ENCODE data around the gene ZBTB7C.

The ZBTB7C gene

DNA sequence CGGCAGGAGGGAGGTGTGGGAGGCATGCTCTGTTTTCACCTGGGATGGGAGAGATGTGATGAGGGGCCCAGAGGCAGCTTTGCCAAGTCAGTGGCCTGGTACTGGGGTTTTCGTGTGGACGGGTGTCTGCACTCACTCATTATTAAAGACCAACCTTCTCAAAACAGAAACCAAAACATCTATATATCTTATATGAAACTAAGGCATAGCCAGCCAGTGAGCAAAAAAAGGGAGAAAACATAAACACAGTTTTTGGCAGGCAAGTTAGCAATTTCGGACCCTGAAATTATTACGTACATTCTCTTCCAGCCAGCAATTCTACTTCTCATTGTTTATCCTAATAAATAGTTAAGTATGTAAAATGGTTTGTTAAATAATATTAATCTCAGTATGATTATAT lies 297.6 kb downstream of the ZBTB7C start:
- no peak overlapping the region for H3K4me3 ChIP-seq (ENCODE audit: low read depth, low read length)
- TF ChIP-seq, protein P1, sequence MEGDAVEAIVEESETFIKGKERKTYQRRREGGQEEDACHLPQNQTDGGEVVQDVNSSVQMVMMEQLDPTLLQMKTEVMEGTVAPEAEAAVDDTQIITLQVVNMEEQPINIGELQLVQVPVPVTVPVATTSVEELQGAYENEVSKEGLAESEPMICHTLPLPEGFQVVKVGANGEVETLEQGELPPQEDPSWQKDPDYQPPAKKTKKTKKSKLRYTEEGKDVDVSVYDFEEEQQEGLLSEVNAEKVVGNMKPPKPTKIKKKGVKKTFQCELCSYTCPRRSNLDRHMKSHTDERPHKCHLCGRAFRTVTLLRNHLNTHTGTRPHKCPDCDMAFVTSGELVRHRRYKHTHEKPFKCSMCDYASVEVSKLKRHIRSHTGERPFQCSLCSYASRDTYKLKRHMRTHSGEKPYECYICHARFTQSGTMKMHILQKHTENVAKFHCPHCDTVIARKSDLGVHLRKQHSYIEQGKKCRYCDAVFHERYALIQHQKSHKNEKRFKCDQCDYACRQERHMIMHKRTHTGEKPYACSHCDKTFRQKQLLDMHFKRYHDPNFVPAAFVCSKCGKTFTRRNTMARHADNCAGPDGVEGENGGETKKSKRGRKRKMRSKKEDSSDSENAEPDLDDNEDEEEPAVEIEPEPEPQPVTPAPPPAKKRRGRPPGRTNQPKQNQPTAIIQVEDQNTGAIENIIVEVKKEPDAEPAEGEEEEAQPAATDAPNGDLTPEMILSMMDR (IDR thresholded peaks at IDR 0.05; ENCODE audit: low read depth, low read length, missing control alignments) = no peak
- in situ Hi-C loops (cut with HindIII; ENCODE audit: low sequenced_read_pairs) = no loop called here
- no peak for DNase-seq (ENCODE audit: low read depth)

DNA sequence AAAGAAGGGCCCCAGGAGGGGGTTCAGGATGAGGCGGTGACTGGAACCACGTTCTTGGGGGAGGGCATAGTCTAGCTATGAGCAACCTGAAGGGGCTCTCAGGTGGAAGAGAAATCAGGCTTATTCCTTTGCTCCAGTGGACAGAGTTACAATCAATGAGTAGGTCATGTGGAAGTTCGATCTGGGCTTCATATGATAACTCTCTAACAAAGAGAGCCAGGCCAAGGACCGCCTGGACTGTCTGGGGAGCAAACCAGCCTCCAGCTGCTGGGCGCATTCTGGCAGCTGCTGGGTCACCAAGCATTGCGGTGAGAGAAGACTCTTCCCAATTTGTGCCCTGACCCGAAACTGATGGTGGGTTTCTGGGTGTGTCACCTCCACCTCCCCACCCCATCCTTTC lies 298.4 kb downstream of the ZBTB7C start:
- TF ChIP-seq, protein P1 (IDR thresholded peaks at IDR 0.05; ENCODE audit: low read depth, low read length, missing control alignments) = no peak
- no peak for DNase-seq (ENCODE audit: low read depth)
- H3K4me3 ChIP-seq (ENCODE audit: low read depth, low read length) = no peak overlapping the region
- in situ Hi-C loops (cut with HindIII; ENCODE audit: low sequenced_read_pairs) = no loop called here

DNA sequence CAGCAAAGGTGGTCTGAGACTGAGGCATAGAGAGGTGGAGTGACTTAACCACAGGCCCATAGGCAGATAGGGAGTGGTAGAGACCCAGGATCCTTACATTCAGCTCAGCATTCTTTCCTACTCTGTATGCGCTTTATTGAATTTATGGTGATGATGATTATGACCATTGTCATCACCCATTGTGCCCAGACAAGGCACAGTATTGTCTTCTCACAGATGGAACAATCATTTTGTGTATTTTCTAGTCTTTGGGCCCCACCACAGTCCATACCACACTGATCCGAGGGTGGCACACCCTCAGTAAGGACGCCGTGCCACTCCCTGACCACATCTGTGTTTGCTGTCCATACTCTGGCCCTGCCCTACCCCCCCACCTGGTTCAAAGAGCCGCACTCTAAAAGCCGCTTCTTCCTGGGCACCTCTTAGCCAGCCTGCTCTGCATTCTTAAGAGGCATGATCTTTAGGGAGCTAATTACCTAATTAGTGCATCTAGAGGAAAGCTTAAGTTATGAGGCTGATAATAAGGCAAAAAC lies 299.2 kb downstream of the ZBTB7C start:
- in situ Hi-C loops (cut with HindIII; ENCODE audit: low sequenced_read_pairs) = no loop called here
- TF ChIP-seq, protein P1 (IDR thresholded peaks at IDR 0.05; ENCODE audit: low read depth, low read length, missing control alignments) = no peak
- DNase-seq (ENCODE audit: low read depth) = no peak
- no peak overlapping the region for H3K4me3 ChIP-seq (ENCODE audit: low read depth, low read length)

DNA sequence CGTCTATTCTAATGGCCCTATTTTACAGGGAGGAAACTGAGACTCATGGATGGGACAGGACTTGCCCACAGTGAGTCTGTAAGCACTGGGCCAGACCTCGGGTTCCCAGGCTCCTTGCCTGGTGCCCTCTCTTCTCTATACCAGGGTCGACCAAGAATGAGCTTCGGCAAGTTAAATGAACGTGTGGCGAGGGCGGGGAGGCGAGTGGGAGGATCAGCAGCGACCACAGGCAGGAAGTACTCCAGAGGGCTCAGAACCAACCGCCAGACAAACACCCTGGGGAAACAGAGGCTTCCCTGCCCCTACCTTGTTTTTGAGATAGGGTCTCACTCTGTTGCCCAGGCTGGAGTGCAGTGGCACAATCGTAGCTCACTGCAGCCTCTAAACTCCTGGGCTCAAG lies 301.0 kb downstream of the ZBTB7C start:
- in situ Hi-C loops (cut with HindIII; ENCODE audit: low sequenced_read_pairs) = no loop called here
- no peak overlapping the region for H3K4me3 ChIP-seq (ENCODE audit: low read depth, low read length)
- TF ChIP-seq, protein P1 (IDR thresholded peaks at IDR 0.05; ENCODE audit: low read depth, low read length, missing control alignments) = no peak
- no peak for DNase-seq (ENCODE audit: low read depth)

GRCh38 chr18:48106976-48107781 lies 302.0 kb downstream of the ZBTB7C start:
- no peak overlapping the region for H3K4me3 ChIP-seq (ENCODE audit: low read depth, low read length)
- in situ Hi-C loops (cut with HindIII; ENCODE audit: low sequenced_read_pairs) = no loop called here
- TF ChIP-seq, protein P1 (IDR thresholded peaks at IDR 0.05; ENCODE audit: low read depth, low read length, missing control alignments) = no peak
- no peak for DNase-seq (ENCODE audit: low read depth)

DNA sequence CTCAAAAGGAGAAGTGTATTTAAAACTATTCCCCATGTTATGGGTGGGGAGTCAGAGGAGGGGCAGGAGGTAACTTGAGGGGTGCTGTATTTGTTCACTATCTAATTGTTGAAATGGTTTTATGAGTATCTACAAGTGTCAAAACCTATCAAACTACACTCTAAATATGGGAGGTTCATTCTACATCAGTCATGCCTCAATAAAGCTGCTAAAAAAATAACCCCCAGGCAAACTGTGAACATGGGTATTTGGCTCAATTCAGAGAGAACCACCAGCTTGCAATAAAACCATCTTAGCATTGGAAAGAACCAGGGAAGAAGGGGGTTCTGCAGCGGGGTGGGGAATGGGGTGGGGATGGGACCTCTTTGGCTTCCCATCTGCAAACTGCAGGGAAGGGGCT lies 302.7 kb downstream of the ZBTB7C start:
- no peak for DNase-seq (ENCODE audit: low read depth)
- no peak overlapping the region for H3K4me3 ChIP-seq (ENCODE audit: low read depth, low read length)
- TF ChIP-seq, protein P1 (IDR thresholded peaks at IDR 0.05; ENCODE audit: low read depth, low read length, missing control alignments) = no peak
- in situ Hi-C loops (cut with HindIII; ENCODE audit: low sequenced_read_pairs) = no loop called here
